GM21515 (cell line): ENCODE measurements around the gene ZNF701.
"Not testable (repeated sequence)": the region's sequence is repeated elsewhere in the genome, so short reads cannot be mapped to it uniquely, and the experiment has no call there.

Source experiments
- ATAC-seq: cut with Tn5 transposase; IDR thresholded peaks from one replicate; pipeline ENCODE4 v1.9.1; 2021; ENCODE audit not compliant: unreplicated experiment

Gene ZNF701

DNA sequence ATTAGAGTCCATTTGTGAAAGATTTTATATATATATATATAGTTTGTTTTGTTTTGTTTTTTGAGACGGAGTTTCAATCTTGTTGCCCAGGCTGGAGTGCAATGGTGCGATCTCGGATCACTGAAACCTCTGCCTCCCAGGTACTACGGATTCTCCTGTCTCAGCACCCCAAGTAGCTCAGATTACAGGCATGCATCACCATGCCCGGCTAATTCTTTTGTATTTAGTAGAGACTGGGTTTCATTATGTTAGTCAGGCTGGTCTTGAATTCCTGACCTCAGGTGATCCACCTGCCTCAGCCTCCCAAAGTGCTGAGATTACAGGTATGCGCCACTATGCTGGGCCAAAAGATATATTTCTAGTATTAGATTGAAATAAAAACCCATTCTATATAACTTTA is 4.0 kb upstream of the ZNF701 start:
- no peak for ATAC-seq

DNA sequence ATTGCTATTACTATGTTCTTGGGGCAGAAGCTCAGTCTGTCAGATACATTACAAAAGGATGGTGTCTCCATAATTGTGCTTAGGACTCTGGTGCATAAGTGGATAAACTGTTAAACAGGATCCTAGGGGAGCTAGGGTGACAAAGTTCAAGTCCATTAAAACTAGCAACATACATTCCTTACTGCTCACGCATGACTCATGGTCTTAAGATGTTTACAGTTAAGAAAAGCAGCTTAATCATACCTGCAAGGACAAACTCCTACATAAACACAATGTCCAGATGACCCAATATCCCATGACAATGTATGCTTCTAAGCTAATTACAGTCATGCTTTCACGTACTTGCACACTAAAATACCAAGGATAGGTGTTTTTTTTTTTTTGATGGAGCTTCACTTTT is 3.5 kb upstream of the ZNF701 start:
- ATAC-seq: no peak

DNA sequence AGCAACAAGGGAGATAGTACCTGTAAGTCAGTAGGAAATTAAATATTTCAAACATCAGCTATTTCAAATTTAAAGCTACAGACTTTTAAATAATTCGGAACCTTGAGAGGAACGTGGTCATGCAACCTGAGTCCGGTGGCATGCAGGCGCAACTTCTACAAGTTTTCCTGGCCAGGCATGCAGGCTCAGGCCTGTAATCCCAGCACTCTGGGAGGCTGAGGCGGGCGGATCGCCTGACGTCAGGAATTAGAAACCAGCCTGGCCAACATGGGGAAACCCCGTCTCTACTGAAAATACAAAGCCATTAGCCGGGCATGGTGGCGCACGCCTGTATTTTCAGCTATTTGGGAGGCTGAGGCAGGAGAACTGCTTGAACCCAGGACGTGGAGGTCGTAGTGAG is 2.2 kb upstream of the ZNF701 start:
- ATAC-seq: no peak

DNA sequence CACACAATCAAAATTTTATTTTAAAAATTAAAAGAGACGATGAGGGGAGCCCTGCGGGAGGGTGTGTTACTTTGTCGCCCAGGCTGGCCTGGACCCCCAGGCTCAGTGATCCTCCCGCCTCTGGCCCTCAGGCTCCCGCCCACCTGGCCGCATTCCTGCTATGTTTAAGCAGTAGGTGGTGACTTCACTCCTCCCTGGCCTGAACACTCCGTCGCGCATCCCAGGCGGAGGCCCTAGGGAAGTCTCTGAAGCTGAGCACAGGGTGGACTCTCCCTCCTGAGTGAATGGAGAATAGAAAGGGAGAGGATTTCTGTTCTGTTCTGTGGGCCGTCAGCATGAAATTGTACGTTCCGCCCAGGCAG is 468 bp upstream of the ZNF701 start:
- not testable (repeated sequence) for ATAC-seq

DNA sequence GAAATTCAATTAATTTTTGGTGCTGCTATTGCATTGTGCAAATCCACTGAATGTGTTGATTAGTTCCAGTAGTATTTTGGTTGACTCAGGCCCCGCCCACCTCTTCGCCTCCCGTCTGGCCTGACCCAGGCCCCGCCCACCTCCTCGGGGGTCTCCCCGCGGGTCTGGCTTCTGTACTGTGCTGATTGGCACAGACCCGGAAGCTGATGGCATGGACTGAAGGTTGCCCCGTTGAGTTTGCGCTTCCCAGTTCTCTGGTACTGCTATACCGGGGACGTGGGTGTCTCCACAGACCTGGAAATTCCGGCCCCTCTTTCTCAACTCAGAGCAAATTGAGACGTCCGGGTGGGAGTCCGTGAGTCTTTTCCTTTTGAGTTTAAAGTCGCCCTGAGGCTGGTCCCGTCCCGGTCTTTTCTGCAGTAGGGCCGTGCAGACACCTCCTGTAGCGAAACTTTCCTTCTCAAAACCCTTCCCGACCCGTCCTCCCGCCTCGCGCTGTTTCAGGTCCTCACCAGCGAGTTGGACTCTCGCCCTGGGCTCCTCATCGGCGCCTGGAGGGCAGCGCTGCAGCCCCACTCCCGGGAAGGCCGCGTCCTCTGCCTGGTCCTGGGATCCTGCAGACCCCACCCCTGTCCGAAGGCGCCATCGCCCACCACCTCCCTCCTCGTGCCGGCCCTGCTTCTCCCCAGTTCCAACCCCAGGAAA is 14.8 kb downstream of the ZNF701 start:
- ATAC-seq: no peak

DNA sequence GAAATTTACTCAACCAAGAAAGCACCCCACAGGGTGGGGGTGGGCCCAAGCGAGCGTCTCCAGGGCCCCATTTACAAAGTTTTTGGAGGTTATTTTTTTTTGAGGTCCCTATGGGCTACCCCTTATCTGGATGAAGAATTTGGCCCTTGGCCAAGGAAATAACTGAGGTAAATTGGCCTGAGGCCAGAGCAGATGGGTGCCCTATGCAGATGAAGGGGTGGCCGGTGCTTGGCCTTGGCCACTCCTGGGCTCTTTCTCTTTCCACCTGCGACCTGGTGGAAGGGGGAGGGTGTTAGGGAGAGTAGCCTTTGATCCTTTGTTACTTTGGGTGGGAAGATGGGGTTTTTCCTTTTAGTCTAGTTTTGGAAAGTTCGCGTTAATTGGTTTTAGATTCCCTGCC is 15.5 kb downstream of the ZNF701 start:
- ATAC-seq: no peak

DNA sequence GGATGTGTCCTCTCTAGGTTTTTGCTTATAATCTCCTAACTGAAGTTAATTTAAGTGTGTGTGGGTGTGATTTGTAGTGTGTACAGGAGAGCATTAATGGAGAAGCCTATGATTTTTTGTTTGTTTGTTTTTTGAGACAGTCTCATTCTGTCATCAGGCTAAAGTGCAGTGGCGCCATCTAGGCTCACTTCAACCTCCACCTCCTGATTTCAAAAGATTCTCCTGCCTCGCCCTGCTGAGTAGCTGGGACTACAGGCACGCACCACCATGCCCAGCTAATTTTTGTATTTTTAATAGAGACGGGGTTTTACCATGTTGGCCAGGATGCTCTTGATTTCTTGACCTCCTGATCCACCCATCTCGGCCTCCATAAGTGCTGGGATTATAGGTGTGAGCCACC is 20.6 kb downstream of the ZNF701 start:
- ATAC-seq: no peak

DNA sequence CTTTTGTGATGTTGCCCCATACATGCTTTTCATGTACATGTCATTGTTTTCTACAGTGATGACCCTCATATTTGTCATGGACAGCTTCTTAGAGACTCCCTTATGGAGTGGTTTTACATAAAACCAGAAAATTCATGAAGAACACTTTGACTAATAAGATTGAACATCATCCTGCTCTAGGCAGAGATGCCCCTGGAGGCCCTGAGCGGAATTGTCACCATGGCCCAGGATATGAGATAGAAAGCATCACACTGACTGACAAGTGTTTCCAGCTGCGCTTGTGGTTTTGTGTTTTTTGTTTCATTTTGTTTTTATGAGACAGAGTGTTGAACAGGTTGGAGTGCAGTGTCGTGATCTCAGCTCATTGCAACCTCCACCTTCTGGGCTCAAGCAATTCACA is 22.2 kb downstream of the ZNF701 start:
- ATAC-seq: no peak

DNA sequence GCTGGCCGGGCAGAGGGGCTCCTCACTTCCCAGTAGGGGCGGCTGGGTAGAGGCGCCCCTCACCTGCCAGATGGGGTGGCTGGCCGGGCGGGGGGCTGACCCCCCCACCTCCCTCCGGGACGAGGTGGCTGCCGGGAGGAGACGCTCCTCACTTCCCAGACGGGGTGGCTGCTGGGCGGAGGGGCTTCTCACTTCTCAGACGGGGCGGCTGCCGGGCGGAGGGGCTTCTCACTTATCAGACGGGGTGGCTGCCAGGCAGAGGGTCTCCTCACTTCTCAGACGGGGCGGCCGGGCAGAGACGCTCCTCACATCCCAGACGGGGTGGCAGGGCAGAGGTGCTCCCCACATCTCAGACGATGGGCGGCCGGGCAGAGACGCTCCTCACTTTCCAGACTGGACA is 23.4 kb downstream of the ZNF701 start:
- ATAC-seq: not testable (repeated sequence)

DNA sequence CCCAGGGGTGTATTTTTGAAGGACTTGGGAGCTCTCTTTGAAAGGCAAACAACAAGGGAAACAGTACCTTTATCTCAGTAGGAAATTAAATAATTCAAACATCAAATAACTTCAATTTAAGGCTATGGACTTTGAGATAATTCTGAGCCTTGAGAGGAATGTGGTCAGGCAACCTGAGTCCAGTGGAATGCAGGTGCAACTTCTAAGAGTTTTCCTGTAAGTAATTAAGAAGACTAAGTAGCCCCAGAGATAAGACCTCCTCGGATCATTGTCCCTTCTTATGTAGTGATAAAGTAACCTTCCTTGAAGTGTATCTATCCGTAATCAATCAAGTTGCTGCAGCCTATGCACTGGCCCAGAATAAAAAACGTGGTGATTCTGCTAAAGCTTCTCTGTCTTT is 29.2 kb downstream of the ZNF701 start:
- ATAC-seq: no peak

DNA sequence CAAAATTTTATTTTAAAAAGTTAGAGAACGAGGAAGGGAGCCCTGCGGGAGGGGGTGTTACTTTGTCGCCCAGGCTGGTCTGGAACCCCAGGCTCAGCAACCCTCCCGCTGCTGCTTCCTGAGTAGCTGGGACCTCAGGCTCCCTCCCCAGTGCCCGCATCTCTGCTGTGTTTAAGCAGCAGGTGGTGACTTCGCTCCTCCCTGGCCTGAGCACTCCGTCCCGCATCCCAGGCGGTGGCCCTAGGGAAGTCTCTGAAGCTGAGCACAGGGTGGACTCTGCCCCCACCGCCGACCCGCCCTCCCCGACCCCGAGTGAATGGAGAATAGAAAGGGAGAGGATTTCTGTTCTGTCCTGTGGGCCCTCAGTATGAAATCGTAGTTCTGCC is 30.5 kb downstream of the ZNF701 start:
- ATAC-seq: no peak

DNA sequence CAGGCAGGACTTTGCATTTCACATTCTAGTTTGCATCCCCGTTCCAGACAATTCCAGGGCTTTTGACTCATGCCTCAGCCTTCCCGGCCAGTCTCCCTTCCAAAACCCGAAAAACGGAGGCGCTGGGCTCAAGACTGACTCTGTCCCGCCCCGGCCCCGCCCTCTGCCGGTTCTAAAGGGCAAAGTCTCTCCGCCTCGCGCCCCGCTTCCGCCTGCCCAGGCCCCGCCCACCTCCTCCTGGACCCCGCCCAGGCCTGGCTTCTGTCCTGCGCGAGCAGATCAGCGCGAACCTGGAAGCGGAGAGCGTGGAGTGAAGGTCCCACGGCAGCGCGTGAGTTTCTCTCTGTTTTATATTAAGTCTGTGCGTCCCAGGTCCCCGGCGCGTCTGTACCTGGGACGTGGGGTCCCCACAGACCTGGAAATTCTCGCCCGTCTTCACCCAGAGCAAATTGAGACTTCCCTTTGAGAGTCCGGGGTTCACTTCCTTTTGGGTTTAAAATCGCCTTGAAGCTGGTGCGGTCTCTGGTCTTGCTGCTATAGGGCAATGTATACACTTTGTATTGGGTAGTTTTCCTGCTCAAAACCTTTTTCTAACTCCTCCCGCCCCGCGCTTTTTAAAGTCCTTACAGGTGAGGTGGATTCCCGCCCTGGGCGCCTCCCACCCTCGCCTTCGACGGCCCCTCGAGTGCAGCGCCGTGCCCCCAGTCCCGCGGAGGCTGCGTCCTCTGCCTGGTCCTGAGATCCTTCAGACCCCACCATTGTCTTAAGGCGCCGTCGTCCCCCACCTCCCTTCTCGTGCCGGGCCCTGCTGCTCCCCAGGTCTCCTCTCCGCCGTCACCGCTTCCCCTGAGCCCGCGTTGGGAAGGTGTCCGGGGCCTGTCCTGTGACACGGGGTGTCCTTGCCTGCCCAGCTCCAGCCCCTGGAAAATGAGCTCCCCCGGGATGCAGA is 31.2 kb downstream of the ZNF701 start:
- peak; percentile 91 for ATAC-seq

DNA sequence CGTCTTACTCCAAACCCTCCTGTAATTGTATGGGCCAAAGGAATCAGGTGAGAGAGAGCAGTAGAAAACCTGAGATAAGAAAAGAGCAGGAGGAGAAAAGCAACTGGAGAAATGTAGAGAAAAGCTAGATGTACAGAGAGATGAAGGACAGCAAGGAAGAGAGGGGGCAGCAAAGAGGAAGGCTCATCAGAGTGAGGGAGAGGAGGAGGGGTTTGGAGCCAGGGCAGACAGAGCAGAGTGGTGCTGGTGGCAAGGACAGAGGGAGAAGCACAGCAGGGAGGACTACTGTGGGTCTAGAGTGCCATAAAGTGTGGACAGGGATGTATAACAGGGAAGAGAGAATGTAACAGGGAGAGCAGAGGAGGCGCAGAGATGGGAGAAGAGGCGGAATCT is 31.9 kb downstream of the ZNF701 start:
- ATAC-seq: not testable (repeated sequence)

DNA sequence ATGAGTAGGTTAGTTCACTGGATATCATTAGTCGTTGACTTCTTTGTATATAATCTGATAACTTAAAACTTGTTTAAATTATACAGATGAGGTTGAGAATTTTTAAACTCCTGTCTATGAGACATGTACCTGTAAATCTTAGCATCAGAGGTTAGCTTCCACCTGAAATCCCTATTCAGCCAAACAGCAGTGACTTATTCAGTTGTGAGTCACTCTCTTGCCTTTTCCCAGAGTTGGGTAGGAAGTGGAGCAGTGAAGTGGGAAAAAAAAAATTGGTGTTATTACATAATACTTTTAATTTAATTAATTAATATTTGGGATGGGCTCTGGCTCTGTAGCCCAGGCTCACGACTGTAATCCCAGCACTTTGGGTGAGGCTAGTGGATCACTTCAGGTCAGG is 32.9 kb downstream of the ZNF701 start:
- ATAC-seq: no peak

DNA sequence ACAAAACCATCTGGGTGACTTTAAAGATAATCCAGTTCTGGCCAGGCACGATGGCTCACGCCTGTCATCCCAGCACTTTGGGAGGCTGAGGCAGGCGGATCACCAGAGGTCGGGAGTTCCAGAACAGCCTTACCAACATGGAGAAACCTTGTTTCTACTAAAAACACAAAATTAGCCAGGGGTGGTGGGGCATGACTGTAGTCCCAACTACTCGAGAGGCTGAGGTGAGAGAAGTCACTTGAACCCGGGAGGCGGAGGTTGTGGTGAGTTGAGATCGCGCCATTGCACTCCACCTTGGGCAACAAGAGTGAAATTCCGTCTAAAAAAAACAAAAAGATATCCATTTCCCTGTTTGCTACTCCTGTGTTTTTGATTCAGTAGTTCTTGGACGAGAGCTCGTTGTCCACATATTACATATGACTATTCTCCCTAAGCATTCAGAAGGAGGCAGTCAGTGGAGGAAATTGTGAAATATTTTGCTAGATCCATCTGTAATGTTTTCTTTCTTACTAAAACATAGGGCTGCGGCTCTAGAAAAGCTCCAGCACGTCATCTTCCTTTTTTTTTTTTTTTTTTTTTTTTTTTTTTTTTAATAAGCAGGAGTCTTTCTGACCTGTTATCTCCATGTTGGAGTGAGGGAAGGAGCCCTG is 33.6 kb downstream of the ZNF701 start:
- no peak for ATAC-seq

DNA sequence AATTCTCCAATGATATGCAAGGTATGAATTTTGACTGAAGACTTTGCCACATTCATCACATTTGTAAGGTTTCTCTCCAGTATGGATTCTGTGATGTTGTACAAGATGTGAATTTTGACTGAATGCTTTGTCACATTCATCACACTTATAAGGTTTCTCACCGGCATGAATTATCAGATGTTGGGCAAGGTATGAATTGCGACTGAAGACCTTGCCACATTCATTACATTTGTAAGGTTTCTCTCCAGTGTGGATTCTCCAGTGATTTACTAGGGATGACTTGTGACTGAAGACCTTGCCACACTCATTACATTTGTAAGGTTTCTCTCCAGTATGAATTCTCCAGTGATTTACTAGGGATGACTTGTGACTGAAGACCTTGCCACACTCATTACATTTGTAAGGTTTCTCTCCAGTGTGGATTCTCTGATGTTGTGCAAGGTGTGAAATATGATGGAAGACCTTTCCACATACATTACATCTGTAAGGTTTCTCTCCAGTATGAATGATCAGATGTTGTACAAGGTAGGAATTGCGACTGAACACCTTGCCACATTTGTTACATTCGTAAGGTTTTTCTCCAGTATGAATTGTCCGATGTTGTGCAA is 43.3 kb downstream of the ZNF701 start:
- no peak for ATAC-seq

DNA sequence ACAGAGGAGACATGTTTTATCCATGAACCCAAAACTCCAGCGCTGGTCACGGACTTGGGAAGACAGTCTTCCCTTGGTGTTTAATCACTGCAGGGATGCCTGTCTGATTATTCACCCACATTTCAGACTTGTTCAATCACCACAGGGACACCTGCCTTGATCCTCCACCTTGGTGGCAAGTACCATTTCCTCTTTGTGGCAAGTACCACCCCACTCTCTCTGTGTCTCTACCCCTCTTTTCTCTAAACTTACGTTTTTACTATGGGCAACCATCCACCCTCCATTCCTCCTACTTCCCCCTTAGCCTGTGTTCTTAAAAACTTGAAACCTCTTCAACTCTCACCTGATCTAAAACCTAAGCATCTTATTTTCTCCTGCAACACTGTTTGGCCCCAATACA is 51.3 kb downstream of the ZNF701 start:
- no peak for ATAC-seq

DNA sequence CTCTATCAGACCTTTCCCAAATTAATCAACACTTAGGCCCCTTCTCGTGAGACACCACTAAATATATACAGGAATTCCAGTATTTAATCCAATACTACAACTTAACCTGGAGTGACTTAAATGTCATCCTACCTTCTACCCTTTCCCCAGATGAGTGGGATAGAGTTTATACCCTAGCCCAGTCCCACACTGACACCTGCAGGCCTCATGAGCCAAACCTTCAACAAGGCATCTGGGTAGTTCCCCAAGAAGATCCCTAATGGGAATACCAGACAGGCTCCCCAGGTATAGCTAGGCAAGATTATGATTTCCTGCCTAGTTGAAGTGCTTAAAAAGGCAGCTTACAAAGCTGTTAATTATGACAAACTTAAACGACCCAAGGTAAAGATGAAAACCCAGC is 52.2 kb downstream of the ZNF701 start:
- no peak for ATAC-seq

DNA sequence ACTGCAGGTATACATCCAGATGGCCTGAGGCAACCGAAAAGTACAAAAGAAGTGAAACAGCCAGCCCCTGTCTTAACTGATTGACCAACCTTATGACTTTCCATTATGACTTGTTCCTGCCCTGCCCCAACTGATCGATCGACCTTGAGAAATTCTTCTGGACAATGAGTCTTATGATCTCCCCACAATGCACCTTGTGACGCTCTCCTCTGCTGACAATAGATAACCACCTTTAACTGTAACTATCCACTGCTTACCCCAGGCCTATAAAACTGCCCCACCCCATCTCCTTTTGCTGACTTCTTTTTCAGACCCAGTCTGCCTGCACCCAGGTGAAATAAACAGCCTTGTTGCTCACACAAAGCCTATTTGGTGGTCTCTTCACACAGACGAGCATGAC is 56.8 kb downstream of the ZNF701 start:
- no peak for ATAC-seq

DNA sequence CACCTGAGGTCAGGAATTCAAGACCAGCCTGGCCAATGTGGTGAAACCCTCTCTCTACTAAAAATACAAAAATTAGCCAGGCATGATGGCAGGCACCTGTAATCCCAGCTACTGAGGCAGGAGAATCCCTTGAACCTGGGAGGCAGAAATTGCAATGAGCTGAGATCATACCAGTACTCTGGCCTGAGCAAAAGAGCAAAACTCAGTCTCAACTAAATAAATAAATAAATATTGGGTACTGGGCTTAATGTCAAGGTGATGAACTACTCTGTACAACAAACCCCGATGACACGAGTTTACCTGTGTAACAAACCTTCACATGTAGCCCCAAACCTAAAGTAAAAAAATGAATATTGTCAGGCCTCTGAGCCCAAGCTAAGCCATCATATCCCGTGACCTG is 57.4 kb downstream of the ZNF701 start:
- not testable (repeated sequence) for ATAC-seq

DNA sequence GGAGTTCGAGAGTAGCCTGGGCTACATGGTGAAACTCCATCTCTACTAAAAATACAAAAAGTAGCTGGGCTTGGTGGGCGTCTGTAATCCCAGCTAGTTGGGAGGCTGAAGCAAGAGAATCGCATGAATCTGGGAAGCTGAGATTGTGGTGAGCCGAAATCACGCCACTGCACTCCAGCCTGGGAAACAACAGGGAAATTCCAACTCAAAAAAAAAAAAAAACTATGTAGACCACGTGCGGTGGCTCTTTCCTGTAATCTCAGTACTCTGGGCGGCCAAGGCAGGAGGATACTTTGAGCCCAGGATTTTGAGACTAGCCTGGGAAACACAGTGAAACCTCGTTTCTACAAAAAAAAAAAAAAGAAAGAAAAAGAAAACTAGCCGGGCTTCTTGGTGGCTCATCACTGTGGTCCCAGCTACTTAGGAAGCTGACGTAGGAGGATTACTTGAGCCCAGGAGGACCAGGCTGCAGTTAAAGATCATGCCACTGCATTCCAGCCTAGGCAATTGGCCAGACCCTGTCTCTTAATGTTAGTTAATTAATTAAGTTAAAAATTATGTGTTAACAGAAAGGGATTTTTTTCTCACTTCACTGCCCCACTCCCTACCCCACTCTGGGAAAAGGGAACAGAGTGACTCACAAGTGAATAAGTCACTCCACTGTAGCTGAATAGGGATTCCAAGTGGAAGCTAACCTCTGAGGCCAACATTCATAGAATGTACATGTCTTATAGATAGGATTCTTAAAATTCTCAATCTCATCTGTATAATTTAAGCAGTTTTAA is 65.9 kb downstream of the ZNF701 start:
- ATAC-seq: no peak
